Epithelial cell of esophagus (primary cell): ENCODE results near the gene BAHD1.

Source experiments
- DNase-seq: peaks from one replicate; pipeline ENCODE4 v3.0.0; 2010; ENCODE audit warnings: low read depth
- H3K4me3 ChIP-seq: 2 replicates; pipeline ENCODE4 v1.5.1; 2011; ENCODE audit warnings: mild to moderate bottlenecking, low read length, control low read depth
- TF ChIP-seq, protein P1 (sequence below): IDR thresholded peaks from 2 replicates; pipeline ENCODE4 v1.5.1; 2011; ENCODE audit warnings: low read depth, mild to moderate bottlenecking, low read length, control low read depth, inconsistent platforms; ENCODE audit not compliant: insufficient read depth; ENCODE audit errors: missing control alignments

BAHD1 gene

DNA sequence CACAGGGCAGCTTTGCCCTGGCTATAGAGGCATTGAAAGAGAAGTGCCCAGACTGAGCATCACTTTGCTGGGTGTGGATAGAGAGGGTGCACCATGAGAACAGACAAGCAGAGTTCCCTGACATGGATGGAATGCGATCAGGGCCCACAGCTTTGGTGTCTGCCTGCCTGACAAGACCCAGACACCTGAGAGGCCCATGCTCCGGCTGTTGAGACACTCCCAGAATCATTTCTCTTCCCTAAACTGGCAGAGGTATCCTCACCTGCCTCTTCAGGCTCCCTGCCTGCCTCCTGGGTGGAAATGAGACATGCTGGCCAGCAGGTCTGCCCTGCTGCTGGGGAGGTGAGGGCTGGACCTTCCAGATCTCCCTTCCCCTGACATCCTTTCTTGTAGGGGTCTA is 19.7 kb downstream of the BAHD1 start:
- TF ChIP-seq, protein P1, sequence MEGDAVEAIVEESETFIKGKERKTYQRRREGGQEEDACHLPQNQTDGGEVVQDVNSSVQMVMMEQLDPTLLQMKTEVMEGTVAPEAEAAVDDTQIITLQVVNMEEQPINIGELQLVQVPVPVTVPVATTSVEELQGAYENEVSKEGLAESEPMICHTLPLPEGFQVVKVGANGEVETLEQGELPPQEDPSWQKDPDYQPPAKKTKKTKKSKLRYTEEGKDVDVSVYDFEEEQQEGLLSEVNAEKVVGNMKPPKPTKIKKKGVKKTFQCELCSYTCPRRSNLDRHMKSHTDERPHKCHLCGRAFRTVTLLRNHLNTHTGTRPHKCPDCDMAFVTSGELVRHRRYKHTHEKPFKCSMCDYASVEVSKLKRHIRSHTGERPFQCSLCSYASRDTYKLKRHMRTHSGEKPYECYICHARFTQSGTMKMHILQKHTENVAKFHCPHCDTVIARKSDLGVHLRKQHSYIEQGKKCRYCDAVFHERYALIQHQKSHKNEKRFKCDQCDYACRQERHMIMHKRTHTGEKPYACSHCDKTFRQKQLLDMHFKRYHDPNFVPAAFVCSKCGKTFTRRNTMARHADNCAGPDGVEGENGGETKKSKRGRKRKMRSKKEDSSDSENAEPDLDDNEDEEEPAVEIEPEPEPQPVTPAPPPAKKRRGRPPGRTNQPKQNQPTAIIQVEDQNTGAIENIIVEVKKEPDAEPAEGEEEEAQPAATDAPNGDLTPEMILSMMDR = no peak
- no peak for DNase-seq
- no peak overlapping the region for H3K4me3 ChIP-seq

DNA sequence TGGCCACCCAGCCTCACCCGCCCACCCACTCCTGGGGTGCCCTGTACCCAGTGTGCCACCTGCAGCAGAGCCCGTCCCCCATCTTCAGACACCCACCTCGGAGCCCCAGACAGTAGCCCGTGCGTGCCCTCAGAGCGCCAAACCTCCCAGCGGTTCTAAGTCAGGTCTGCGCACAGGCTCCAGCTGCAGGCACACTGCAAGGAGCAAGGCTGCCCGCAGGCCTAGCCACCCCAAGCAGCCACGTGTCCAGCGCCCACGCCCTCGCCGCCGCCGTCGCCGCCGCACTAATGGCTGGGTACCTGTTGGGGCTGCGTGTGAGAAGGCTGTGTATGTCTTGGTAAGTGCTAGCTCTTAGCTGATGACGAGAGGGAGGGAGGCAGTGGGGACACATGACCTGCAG is 21.2 kb downstream of the BAHD1 start:
- no peak overlapping the region for H3K4me3 ChIP-seq
- DNase-seq = no peak
- TF ChIP-seq, protein P1 = no peak

DNA sequence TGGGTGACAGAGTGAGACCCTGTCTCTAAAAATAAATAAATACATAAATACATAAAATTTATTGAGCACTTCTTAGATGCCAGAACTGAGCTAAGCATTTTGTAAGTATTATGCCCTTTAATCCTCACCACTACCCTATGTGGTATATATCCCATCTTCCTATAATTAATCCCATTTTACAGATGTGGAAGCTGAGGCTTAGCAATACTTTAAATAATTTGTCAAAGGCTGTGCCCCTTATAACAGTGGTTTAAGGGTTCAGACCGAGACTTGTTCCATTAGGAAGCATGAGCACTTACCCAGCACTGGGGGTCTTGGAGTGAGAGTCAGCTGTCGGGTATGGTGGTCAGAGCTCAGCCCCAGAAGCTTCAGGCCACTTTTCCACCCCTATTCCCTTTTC is 22.5 kb downstream of the BAHD1 start:
- DNase-seq = no peak
- H3K4me3 ChIP-seq = no peak overlapping the region
- TF ChIP-seq, protein P1 = no peak

DNA sequence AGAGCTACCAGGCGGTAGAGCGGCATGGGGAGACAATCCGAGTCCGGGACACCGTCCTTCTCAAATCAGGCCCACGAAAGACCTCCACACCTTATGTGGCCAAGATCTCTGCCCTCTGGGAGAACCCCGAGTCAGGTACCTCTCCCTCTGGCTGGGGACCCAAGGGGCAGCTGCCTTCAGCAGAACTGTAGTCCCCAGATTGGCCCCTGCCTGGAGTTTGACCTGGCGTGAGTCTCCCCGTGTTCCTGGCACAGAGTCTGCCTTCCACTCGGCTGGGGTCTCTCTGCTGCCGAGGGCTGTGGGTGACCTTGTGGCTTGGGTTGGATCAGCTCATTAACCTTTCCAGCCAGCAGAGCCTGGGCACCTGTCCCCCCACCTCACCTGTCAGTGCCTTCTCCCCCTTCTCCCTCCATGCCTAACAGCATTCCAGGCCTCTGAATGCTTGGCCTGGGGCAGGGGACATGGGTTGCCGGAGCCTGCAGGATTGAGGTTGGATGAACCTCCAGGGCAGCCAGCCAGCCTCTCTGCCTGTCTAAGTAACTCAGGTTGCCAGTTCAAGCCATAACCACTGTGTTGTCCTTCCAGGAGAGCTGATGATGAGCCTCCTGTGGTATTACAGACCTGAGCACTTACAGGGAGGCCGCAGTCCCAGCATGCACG is 23.3 kb downstream of the BAHD1 start:
- no peak for DNase-seq
- TF ChIP-seq, protein P1 = no peak
- no peak overlapping the region for H3K4me3 ChIP-seq

DNA sequence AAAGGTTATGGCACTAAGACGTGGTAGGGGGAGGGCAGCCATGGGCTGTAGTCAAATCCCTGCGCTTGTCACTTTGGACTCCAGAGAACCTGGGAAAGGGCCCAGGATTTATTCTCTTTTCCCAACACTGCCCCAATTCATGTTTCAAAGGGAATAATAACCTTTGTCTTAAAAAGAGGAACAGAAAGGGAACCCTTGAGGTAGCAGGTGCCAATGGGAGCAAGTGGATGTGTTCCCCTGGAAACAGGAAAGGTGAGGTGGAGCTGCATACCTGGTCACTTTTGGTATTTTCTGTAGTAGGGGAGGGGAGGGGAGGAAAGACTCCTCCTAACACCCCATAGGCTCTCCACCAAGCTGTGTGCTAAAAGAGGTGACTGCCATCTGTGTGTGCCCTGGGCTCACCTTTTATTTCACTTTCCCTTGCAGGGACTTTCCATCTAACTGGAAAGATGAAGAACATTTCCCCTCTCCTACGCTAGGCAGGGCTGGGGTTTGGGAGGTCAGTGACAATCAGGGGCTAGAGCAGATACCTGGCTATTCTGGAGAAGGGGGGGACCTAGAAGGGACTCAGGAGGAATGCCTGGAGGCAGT is 23.9 kb downstream of the BAHD1 start:
- TF ChIP-seq, protein P1 = no peak
- no peak overlapping the region for H3K4me3 ChIP-seq
- DNase-seq = no peak

DNA sequence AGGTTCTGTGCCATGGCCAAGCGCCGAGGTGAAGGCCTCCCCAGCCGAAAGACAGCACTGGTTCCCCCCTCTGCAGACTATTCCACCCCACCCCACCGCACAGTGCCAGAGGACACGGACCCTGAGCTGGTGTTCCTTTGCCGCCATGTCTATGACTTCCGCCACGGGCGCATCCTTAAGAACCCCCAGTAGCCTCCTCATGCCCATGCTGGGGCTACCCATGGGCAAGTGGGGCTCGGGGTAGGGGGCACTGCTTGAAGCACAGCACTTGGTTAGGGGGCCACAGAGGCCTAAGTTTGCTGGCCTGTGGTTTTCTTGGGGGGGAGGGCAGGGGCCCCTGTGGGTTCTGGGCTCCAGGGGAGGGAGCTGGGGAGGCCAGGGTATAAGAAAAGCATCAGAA is 25.2 kb downstream of the BAHD1 start:
- no peak for DNase-seq
- TF ChIP-seq, protein P1 = no peak
- no peak overlapping the region for H3K4me3 ChIP-seq
